Heart left ventricle (tissue), 16 donors: Measurements from ENCODE around the gene NIP7. TPM values are rescaled to one million over a fixed set of nuclear protein-coding genes. Genes with fewer than 3 reads are reported as not detected.
A peak's percentile ranks its signal among the peaks of the same experiment; 100 is the strongest.

ENCODE experiments used
- ATAC-seq, 4 donors: fragments of 200-7000 bp; cut with Tn5 transposase; one replicate each; pipeline ENCODE4 v1.9.1; 2020 to 2022; ENCODE audit warnings: moderate library complexity in 4 of 4, mild to moderate bottlenecking in 3 of 4, moderate number of reproducible peaks in 1 of 4
- DNase-seq, 5 donors: peaks; one replicate each; pipeline ENCODE4 v3.0.0-alpha.2; 2020
- H3K27ac ChIP-seq, 12 donors: fragments of 200-600 bp; sonication (generic) in 4 of 12; one replicate each; pipeline versions ENCODE4 v1.5.0 to v1.8.0; 2016 to 2022; ENCODE audit warnings: mild to moderate bottlenecking in 2 of 12
- H3K27me3 ChIP-seq, 9 donors: fragments of 200-600 bp; sonication (generic) in 2 of 9; one replicate each; pipeline versions ENCODE4 v1.5.1 to v1.8.0; 2016 to 2022; ENCODE audit warnings: mild to moderate bottlenecking in 3 of 9
- H3K36me3 ChIP-seq, 9 donors: fragments of 200-600 bp; sonication (generic) in 2 of 9; one replicate each; pipeline versions ENCODE4 v1.5.0 to v1.8.0; 2018 to 2022; ENCODE audit warnings: mild to moderate bottlenecking in 2 of 9
- H3K4me1 ChIP-seq, 12 donors: fragments of 200-600 bp; sonication (generic) in 4 of 12; one replicate each; pipeline versions ENCODE4 v1.5.0 to v1.8.0; 2016 to 2022; ENCODE audit warnings: mild to moderate bottlenecking in 3 of 12
- H3K4me3 ChIP-seq, 12 donors: fragments of 200-600 bp; sonication (generic) in 4 of 12; one replicate each; pipeline versions ENCODE4 v1.5.0 to v1.8.0; 2017 to 2022; ENCODE audit warnings: mild to moderate bottlenecking in 9 of 12, moderate library complexity in 4 of 12
- H3K9me3 ChIP-seq, 12 donors: fragments of 200-600 bp; sonication (generic) in 4 of 12; one replicate each; pipeline versions ENCODE4 v1.5.0 to v1.8.0; 2016 to 2022; ENCODE audit warnings: mild to moderate bottlenecking in 1 of 12
- POLR2A ChIP-seq, 2 donors: fragments of 450-650 bp; IDR thresholded peaks; one replicate each; pipeline ENCODE4 v1.6.1; 2017; ENCODE audit warnings: antibody characterized with exemption in 2 of 2, mild to moderate bottlenecking in 2 of 2, moderate library complexity in 2 of 2
- WGBS, 4 donors: extraction: QIAGEN DNeasy Blood & Tissue Kit in 2 of 4; methylation state at CpG; one replicate each; pipeline versions ENCODE4 v1.1.5 to v1.1.7; 2013 to 2018; 5-methylcytosine and 5-hydroxymethylcytosine counted together
- intact Hi-C, 10 donors: fragments of 100-400 bp; cut with DNase I; formaldehyde crosslinking; loops; one replicate each; pipeline versions ENCODE4 v1.11.1 to v1.14.2; 2022
- polyA plus RNA-seq, 2 donors: library from polyadenylated mRNA; stranded (reverse); fragments of 200-250 nt; gene quantifications; one replicate each; pipeline ENCODE4 v1.2.3, GENCODE V29; 2013
- total RNA-seq, 9 donors: library from RNA; depleted of rRNA in 2 of 9; stranded (reverse); fragments of >200 nt in 2 of 9; fragmentation: NEBNext Ultra II Directional in 3 of 9; extraction: Animal tissue kit (Norgen Biotek cat#: 25700) in 3 of 9; gene quantifications; one replicate each; pipeline versions ENCODE4 v1.1.0 to v1.2.4, GENCODE V29; 2016 to 2023
- TF ChIP-seq, protein P1 (sequence below), 12 donors: fragments of 200-600 bp; sonication (generic) in 4 of 12; IDR thresholded peaks; one replicate each; pipeline versions ENCODE4 v1.5.0 to v1.8.0; 2018 to 2022; ENCODE audit warnings: antibody characterized with exemption in 12 of 12, mild to moderate bottlenecking in 5 of 12
- donor health status: ischemic (EF 13 %, LVEDD 7.1; RV severe dilation, severe dysfunction).
- donor health status: healthy with polysubstance abuse.
- donor health status: DM: no; HTN: yes; CAD: no.
- donor health status: DM: no; HTN: no; CAD: no.
- donor health status: ischemic (EF 25% LVEDD 6.9; RV normal size, moderate dysfunction).
- donor health status: ischemic (EF 25% LVEDD 5.7; RV mildly dilated, moderate dysfunction).
- donor health status: healthy.
- donor health status: DM: yes; HTN: yes; CAD: no.
- donor health status: ischemic (EF 35%, LVEDD 5.7; RV mildly dilated, moderate dysfunction).
- donor health status: nonischemic (EF 11% LVEDD 7.7; RV severe dilation, severe dysfunction).
- donor health status: DM: yes; HTN: yes; CAD: no.
- donor health status: PGD.
- donor health status: ischemic (EF 29% LVEDD 5.4; RV normal size, mild dysfunction).
- donor health status: nonischemic (EF 23%, LVEDD 6.1; RV moderate dilation, normal function).

The NIP7 gene
- total and polyA plus RNA-seq, 11 donors: 4.7 to 13.9 (median 10.3) TPM

DNA sequence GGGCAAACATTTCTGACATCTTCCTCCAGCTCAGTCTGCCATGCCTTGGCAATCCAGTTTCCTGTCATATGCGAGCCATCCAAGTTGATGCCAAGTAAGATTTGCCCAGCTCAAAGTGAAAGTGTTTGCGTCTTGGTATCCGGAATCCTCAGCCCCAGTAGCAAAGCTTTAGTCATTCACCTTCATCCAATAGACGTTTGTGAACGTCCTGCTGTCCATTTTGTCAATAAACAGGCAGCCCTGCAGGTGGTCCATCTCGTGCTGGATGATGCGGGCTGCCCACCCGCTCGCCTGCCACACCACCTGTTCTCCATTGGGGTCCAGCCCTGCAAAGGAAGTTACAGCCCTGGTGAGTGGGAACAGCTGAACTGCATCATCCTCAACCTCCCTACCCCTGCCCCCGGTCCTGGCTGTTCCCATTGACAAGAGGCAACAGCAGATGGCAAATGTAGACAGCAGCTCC, 10.7 kb upstream of the NIP7 start:
- DNase-seq: peak in 1 of 5 donors; percentile 13
- WGBS, 4 donors: 70 to 84% (median 74%) methylated on average over 10 of the region's 10 CpGs
- H3K36me3 ChIP-seq: peaks cover 0 to 72% (median 63%) of the 10 kb centered on the region in 9 donors
- peak overlapping the region in 6 of 12 donors; percentile 22 to 98 (median 91) for H3K4me3 ChIP-seq
- intact Hi-C loops: no loop called here
- ATAC-seq: no peak
- H3K27me3 ChIP-seq: no peaks in the 10 kb centered on the region
- peaks cover 3 to 57% (median 36%) of the 10 kb centered on the region in 12 donors for H3K4me1 ChIP-seq
- TF ChIP-seq, protein P1, sequence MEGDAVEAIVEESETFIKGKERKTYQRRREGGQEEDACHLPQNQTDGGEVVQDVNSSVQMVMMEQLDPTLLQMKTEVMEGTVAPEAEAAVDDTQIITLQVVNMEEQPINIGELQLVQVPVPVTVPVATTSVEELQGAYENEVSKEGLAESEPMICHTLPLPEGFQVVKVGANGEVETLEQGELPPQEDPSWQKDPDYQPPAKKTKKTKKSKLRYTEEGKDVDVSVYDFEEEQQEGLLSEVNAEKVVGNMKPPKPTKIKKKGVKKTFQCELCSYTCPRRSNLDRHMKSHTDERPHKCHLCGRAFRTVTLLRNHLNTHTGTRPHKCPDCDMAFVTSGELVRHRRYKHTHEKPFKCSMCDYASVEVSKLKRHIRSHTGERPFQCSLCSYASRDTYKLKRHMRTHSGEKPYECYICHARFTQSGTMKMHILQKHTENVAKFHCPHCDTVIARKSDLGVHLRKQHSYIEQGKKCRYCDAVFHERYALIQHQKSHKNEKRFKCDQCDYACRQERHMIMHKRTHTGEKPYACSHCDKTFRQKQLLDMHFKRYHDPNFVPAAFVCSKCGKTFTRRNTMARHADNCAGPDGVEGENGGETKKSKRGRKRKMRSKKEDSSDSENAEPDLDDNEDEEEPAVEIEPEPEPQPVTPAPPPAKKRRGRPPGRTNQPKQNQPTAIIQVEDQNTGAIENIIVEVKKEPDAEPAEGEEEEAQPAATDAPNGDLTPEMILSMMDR (IDR thresholded peaks at IDR 0.05): no peak
- no peak for TF ChIP-seq POLR2A (IDR thresholded peaks at IDR 0.05)
- no peaks in the 10 kb centered on the region for H3K9me3 ChIP-seq
- H3K27ac ChIP-seq: no peak overlapping the region

DNA sequence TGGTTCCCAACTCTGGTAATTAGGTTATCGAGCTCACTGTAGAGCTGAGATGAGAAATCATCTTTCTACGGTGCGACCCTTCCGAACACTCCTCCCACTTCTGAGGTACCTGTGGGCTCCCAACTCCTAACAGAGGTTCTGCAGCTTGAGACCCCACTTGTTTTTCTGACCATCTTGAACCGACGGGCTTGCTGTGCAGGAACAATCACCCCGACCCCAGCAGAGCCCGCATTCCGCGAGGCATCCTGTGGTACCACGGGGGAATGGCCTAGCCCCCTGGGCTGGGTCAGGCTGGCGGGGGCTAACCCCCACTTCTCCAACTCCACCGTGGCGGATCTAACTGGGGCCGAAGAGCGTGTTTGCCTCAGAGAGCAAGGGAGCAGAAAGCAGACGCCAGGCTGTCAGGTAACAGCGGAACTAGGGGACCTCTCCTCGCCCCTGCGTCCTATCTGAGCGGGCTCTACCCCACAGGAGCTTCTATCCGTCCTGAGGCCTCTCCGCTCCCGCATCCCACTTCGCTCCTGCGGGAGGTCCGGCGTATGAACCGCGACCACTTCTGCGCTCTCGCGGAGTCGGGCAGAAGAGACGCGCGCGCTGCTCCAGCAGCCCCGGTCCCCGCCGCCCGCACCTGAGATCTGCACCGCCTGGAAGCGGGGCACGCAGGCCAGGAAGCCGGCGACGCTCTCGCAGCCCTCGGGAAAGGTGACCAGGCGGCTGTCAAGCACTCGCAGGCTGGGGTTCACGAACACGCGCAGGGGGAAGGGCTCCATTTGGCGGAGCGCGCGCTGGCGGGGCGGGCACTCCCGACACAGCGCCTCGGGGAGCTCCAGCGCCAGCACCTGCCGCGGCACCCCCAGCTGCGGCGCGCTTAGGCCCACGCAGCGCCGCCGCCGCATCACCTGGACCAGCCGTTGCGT, 9.9 kb upstream of the NIP7 start:
- peak in 1 of 5 donors; percentile 36 for DNase-seq
- Histone ChIP-seq H3K4me3 (peak overlapping the region; percentile 61 to 98 (median 91)), H3K36me3 (peaks cover 0 to 72% (median 63%) of the 10 kb centered on the region in 9 donors), H3K9me3 (no peaks in the 10 kb centered on the region), H3K4me1 (peaks cover 3 to 52% (median 36%) of the 10 kb centered on the region in 12 donors), H3K27me3 (no peaks in the 10 kb centered on the region), H3K27ac (peak overlapping the region in 10 of 12 donors; percentile 68 to 98 (median 90))
- WGBS, 4 donors: 6 to 27% (median 9%) methylated on average over 19 to 77 of the region's 77 CpGs
- intact Hi-C loops: loop anchor here in 1 of 10 donors (1.0 kb wide), 1 partner anchor 10 kb away; the partner anchor contains the start of genes COG8 and NIP7
- ATAC-seq: peak in 2 of 4 donors; percentile 42 to 52
- TF ChIP-seq POLR2A (IDR thresholded peaks at IDR 0.05): no peak
- TF ChIP-seq, protein P1 (IDR thresholded peaks at IDR 0.05): no peak

DNA sequence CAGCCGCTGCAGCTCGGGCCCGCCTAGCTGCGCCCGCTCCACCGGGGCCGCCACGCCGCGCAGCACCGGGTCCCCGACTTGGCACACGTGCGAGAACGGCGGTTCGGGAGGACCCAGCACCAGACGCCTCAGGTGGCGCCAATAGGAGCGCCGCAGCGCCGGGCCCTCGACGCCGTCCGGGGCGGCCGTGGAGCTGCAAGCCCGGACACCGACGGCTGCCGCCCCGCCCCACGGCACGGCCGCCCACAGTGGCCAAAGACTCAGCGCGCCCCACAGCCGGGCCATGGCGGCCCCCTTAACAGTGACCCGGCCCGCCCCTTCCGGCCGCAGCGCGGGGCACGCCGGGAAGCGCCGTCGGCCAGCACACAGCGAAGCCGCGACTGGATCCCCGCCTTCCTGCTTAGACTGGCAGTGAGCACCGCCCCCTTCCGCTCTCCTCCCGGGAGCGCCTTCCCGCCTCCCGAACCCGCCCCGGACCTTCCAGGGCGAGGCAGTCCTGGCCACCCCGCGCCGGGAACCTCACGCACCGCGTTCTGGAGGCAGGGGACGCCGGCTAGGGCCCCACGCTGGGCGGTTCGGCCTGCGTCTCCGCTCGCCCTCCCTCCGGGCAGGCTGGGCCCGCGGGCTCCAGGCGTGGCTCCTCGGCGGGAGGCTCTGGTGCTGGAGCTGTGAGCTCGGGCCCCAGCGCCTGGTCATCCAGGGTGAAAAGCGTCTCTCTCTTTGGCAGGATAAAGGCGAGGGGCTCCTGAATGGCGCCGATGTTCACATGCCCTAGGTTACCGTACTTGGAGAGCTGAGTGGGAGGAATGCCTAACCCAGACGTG, 9.1 kb upstream of the NIP7 start, which contains the start of gene PDF:
Gene PDF (minus strand): TSS at position 303 of the 824 bp plus-strand sequence. CDS start 18 bp downstream, at position 285.
- peaks cover 3 to 52% (median 36%) of the 10 kb centered on the region in 12 donors for H3K4me1 ChIP-seq
- peak within 1 kb of the TSS; percentile 61 to 98 (median 90) for H3K27ac ChIP-seq
- H3K27me3 ChIP-seq: no peaks in the 10 kb centered on the region
- peaks cover 0 to 72% (median 63%) of the 10 kb centered on the region in 9 donors for H3K36me3 ChIP-seq
- no peaks in the 10 kb centered on the region for H3K9me3 ChIP-seq
- TF ChIP-seq, protein P1 (IDR thresholded peaks at IDR 0.05): peak in 2 of 12 donors; percentile 14 to 22
- TF ChIP-seq POLR2A (IDR thresholded peaks at IDR 0.05): peak in 1 of 2 donors; percentile 79
- ATAC-seq (peak; percentile 96 to 99 (median 97)), DNase-seq (peak; percentile 96)
- peak within 1 kb of the TSS; percentile 61 to 98 (median 91) for H3K4me3 ChIP-seq
- WGBS, 4 donors: 0 to 1% (median 0%) methylated on average over 6 to 93 of the region's 93 CpGs
- intact Hi-C loops: loop anchor here in 1 of 10 donors (1.0 kb wide), 1 partner anchor 9 kb away; the partner anchor contains the start of genes COG8 and NIP7
